ENCODE results near the gene JOSD1. TPM values are rescaled to one million over a fixed set of nuclear protein-coding genes. Genes with fewer than 3 reads are reported as not detected.
A peak's percentile ranks its signal among the peaks of the same experiment; 100 is the strongest.

JOSD1 gene
- total and polyA plus RNA-seq, 9 of the 15 experiments (the other 6 are each of a cell fraction or from before 2014, with no cell fraction given): 8.9 to 39.1 (median 30.4) TPM

DNA sequence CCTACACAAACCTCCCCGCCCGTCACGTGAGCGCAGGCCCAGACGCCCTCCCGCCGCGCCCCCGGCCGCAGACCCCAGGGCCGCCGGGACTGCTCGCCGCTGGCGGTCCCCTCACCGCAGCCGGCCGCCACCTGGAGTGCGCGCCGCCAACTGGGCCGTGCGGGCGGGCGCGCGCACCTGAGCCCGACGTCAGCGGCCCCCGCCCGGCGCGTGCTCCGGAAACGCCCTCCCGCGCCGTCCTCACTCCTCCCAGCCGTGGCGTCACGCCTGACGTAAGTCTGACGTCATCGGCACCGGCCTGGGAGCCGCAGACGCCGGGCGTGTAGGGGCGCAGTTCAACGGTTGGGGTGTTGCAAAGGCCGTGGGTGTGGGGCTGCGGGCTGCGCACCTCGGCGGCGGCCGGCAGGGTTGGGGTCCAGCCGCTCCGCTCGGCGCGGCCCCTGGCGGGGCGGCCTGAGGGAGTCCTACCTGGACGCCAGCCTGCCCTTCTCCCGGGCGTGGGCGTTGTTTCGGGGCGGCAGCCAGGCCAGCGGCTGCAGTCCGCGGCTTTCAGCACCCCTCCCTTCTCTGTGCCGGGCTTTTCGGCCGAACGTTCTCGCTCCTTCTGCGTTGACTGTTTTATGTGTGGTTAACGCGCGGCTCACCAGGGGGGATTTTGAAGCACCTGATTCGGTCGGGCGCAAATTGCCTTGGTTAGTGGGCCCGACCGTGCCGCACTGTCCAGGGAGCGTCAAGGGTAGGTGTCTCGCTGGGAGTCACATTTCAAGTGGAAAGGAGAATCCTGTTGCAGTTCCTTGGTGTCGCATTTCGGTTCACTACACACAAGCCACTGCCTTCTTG lies at the start of gene JOSD1 (continued):
- TF ChIP-seq, protein P1, sequence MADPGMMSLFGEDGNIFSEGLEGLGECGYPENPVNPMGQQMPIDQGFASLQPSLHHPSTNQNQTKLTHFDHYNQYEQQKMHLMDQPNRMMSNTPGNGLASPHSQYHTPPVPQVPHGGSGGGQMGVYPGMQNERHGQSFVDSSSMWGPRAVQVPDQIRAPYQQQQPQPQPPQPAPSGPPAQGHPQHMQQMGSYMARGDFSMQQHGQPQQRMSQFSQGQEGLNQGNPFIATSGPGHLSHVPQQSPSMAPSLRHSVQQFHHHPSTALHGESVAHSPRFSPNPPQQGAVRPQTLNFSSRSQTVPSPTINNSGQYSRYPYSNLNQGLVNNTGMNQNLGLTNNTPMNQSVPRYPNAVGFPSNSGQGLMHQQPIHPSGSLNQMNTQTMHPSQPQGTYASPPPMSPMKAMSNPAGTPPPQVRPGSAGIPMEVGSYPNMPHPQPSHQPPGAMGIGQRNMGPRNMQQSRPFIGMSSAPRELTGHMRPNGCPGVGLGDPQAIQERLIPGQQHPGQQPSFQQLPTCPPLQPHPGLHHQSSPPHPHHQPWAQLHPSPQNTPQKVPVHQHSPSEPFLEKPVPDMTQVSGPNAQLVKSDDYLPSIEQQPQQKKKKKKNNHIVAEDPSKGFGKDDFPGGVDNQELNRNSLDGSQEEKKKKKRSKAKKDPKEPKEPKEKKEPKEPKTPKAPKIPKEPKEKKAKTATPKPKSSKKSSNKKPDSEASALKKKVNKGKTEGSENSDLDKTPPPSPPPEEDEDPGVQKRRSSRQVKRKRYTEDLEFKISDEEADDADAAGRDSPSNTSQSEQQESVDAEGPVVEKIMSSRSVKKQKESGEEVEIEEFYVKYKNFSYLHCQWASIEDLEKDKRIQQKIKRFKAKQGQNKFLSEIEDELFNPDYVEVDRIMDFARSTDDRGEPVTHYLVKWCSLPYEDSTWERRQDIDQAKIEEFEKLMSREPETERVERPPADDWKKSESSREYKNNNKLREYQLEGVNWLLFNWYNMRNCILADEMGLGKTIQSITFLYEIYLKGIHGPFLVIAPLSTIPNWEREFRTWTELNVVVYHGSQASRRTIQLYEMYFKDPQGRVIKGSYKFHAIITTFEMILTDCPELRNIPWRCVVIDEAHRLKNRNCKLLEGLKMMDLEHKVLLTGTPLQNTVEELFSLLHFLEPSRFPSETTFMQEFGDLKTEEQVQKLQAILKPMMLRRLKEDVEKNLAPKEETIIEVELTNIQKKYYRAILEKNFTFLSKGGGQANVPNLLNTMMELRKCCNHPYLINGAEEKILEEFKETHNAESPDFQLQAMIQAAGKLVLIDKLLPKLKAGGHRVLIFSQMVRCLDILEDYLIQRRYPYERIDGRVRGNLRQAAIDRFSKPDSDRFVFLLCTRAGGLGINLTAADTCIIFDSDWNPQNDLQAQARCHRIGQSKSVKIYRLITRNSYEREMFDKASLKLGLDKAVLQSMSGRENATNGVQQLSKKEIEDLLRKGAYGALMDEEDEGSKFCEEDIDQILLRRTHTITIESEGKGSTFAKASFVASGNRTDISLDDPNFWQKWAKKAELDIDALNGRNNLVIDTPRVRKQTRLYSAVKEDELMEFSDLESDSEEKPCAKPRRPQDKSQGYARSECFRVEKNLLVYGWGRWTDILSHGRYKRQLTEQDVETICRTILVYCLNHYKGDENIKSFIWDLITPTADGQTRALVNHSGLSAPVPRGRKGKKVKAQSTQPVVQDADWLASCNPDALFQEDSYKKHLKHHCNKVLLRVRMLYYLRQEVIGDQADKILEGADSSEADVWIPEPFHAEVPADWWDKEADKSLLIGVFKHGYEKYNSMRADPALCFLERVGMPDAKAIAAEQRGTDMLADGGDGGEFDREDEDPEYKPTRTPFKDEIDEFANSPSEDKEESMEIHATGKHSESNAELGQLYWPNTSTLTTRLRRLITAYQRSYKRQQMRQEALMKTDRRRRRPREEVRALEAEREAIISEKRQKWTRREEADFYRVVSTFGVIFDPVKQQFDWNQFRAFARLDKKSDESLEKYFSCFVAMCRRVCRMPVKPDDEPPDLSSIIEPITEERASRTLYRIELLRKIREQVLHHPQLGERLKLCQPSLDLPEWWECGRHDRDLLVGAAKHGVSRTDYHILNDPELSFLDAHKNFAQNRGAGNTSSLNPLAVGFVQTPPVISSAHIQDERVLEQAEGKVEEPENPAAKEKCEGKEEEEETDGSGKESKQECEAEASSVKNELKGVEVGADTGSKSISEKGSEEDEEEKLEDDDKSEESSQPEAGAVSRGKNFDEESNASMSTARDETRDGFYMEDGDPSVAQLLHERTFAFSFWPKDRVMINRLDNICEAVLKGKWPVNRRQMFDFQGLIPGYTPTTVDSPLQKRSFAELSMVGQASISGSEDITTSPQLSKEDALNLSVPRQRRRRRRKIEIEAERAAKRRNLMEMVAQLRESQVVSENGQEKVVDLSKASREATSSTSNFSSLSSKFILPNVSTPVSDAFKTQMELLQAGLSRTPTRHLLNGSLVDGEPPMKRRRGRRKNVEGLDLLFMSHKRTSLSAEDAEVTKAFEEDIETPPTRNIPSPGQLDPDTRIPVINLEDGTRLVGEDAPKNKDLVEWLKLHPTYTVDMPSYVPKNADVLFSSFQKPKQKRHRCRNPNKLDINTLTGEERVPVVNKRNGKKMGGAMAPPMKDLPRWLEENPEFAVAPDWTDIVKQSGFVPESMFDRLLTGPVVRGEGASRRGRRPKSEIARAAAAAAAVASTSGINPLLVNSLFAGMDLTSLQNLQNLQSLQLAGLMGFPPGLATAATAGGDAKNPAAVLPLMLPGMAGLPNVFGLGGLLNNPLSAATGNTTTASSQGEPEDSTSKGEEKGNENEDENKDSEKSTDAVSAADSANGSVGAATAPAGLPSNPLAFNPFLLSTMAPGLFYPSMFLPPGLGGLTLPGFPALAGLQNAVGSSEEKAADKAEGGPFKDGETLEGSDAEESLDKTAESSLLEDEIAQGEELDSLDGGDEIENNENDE (IDR thresholded peaks at IDR 0.05; ENCODE audit: low read depth, low read length): no peak
- TF ChIP-seq ETV5 (CRISPR knock-in tag; IDR thresholded peaks at IDR 0.05; ENCODE audit: low read depth): peak; percentile 80
- no peak for TF ChIP-seq MAFF (IDR thresholded peaks at IDR 0.05; ENCODE audit: low read length)
- TF ChIP-seq ZNF253 (CRISPR knock-in tag; conservative IDR thresholded peaks at IDR 0.05): no peak
- no peak for TF ChIP-seq NUFIP1 (IDR thresholded peaks at IDR 0.05; ENCODE audit: partially characterized antibody)
- peak; percentile 61 for TF ChIP-seq TBP (optimal IDR thresholded peaks at IDR 0.05; ENCODE audit: low read depth, low read length)
- TF ChIP-seq, protein P2, sequence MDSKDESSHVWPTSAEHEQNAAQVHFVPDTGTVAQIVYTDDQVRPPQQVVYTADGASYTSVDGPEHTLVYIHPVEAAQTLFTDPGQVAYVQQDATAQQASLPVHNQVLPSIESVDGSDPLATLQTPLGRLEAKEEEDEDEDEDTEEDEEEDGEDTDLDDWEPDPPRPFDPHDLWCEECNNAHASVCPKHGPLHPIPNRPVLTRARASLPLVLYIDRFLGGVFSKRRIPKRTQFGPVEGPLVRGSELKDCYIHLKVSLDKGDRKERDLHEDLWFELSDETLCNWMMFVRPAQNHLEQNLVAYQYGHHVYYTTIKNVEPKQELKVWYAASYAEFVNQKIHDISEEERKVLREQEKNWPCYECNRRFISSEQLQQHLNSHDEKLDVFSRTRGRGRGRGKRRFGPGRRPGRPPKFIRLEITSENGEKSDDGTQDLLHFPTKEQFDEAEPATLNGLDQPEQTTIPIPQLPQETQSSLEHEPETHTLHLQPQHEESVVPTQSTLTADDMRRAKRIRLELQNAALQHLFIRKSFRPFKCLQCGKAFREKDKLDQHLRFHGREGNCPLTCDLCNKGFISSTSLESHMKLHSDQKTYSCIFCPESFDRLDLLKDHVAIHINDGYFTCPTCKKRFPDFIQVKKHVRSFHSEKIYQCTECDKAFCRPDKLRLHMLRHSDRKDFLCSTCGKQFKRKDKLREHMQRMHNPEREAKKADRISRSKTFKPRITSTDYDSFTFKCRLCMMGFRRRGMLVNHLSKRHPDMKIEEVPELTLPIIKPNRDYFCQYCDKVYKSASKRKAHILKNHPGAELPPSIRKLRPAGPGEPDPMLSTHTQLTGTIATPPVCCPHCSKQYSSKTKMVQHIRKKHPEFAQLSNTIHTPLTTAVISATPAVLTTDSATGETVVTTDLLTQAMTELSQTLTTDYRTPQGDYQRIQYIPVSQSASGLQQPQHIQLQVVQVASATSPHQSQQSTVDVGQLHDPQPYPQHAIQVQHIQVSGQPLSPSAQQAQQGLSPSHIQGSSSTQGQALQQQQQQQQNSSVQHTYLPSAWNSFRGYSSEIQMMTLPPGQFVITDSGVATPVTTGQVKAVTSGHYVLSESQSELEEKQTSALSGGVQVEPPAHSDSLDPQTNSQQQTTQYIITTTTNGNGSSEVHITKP (IDR thresholded peaks at IDR 0.05; ENCODE audit: partially characterized antibody): no peak

Data from K562 (cell line).